H1 (cell line): ENCODE results near the gene CCDC18. TPM values are rescaled to one million over a fixed set of nuclear protein-coding genes. Genes with fewer than 3 reads are reported as not detected.

ENCODE experiments used
- CTCF ChIA-PET: fragments of 300-600 bp; sonication (Branson Sonifier 250); formaldehyde crosslinking; loops from one replicate; lab custom pipeline; 2021; ENCODE audit not compliant: partially characterized antibody; lab: Charles Lee
- POLR2A ChIA-PET: fragments of 300-600 bp; sonication (Branson Sonifier 250); formaldehyde crosslinking; loops from one replicate; lab custom pipeline; 2021; ENCODE audit warnings: inconsistent platforms; ENCODE audit not compliant: partially characterized antibody; lab: Charles Lee
- DNase-seq, 2 experiments: peaks; one replicate each; pipeline versions ENCODE4 v3.0.0 to v3.0.0-alpha.2; 2010 to 2022; ENCODE audit warnings: low spot score in 2 of 2, low read depth in 1 of 2, mixed read lengths in 1 of 2
- FAIRE-seq: peaks from 2 replicates; lab custom pipeline; 2011; peaks lifted over from hg19 to GRCh38; lab: Jason Lieb, UNC
- H2AFZ ChIP-seq: 2 replicates; pipeline ENCODE4 v1.8.1; 2012; ENCODE audit warnings: low read length, inconsistent platforms
- H2AK5ac ChIP-seq: 2 replicates; pipeline ENCODE4 v1.6.1; 2013; ENCODE audit warnings: low read depth, low read length
- H2BK120ac ChIP-seq: replicated peaks from 2 replicates; pipeline ENCODE3; 2013; ENCODE audit warnings: low read depth, low read length, inconsistent platforms
- H2BK12ac ChIP-seq: 2 replicates; pipeline ENCODE4 v1.6.1; 2013; ENCODE audit warnings: low read depth, low read length
- H2BK15ac ChIP-seq: 2 replicates; pipeline ENCODE4 v1.6.1; 2013; ENCODE audit warnings: low read length
- H2BK20ac ChIP-seq: 2 replicates; pipeline ENCODE4 v1.6.1; 2013; ENCODE audit warnings: low read length
- H2BK5ac ChIP-seq: 2 replicates; pipeline ENCODE4 v1.6.1; 2013; ENCODE audit warnings: low read depth, low read length
- H3K14ac ChIP-seq: 2 replicates; pipeline ENCODE4 v1.6.1; 2013; ENCODE audit warnings: inconsistent platforms; ENCODE audit not compliant: insufficient read length
- H3K18ac ChIP-seq: 2 replicates; pipeline ENCODE4 v1.6.1; 2013; ENCODE audit warnings: low read length; ENCODE audit errors: extremely low read depth
- H3K23ac ChIP-seq: 2 replicates; pipeline ENCODE4 v1.6.1; 2013; ENCODE audit warnings: inconsistent platforms; ENCODE audit not compliant: insufficient read length
- H3K23me2 ChIP-seq: 2 replicates; pipeline ENCODE4 v1.6.1; 2013; ENCODE audit warnings: low read depth, low read length
- H3K27ac ChIP-seq: 2 replicates; pipeline ENCODE4 v1.6.1; 2011; ENCODE audit warnings: low read depth, low read length, inconsistent platforms
- H3K27me3 ChIP-seq, 4 experiments: replicated peaks in 1 of 4; 1 replicate in 1 of 4; 2 replicates in 3 of 4; pipeline versions ENCODE4 v1.6.1 to v1.8.1; 2011 to 2013; ENCODE audit warnings: low read length in 3 of 4, mild to moderate bottlenecking in 3 of 4, inconsistent platforms in 2 of 4, mixed read lengths in 2 of 4, moderate library complexity in 1 of 4; ENCODE audit not compliant: control insufficient read depth in 3 of 4, insufficient read depth in 3 of 4; ENCODE audit errors: extremely low read depth in 1 of 4
- H3K36me3 ChIP-seq, 4 experiments: 2 replicates each; pipeline versions ENCODE4 v1.6.1 to v1.8.1; 2011 to 2013; ENCODE audit warnings: mild to moderate bottlenecking in 4 of 4, low read length in 3 of 4, moderate library complexity in 2 of 4, control low read depth in 1 of 4, inconsistent platforms in 1 of 4; ENCODE audit not compliant: insufficient read depth in 4 of 4, control insufficient read depth in 2 of 4
- H3K4ac ChIP-seq: replicated peaks from 2 replicates; pipeline ENCODE3; 2013; ENCODE audit warnings: low read length, low read depth, mixed read lengths, inconsistent platforms; ENCODE audit not compliant: insufficient read length
- H3K4me1 ChIP-seq, 4 experiments: replicated peaks in 1 of 4; 1 replicate in 1 of 4; 2 replicates in 3 of 4; pipeline versions ENCODE4 v1.6.1 to v1.8.1; 2011 to 2013; ENCODE audit warnings: low read length in 3 of 4, inconsistent platforms in 2 of 4, mixed read lengths in 1 of 4; ENCODE audit not compliant: insufficient read depth in 4 of 4, control insufficient read depth in 3 of 4
- H3K4me2 ChIP-seq, 2 experiments: 2 replicates each; pipeline versions ENCODE4 v1.6.1 to v1.8.1; 2011 to 2013; ENCODE audit warnings: low read depth in 2 of 2, low read length in 2 of 2, control low read depth in 1 of 2, inconsistent platforms in 1 of 2, mild to moderate bottlenecking in 1 of 2; ENCODE audit not compliant: insufficient read depth in 1 of 2
- H3K4me3 ChIP-seq, 4 experiments: fragments of 200-600, 300-600 bp in 1 of 4; sonication (generic), shearing (Covaris generic), sonication (Bioruptor Twin) in 1 of 4; 2 replicates each; pipeline versions ENCODE4 v1.5.1 to v1.8.1; 2011 to 2016; ENCODE audit warnings: low read length in 4 of 4, low read depth in 3 of 4, control low read depth in 2 of 4, inconsistent platforms in 2 of 4, mild to moderate bottlenecking in 2 of 4, mixed read lengths in 1 of 4, moderate library complexity in 1 of 4; ENCODE audit not compliant: insufficient read depth in 2 of 4; ENCODE audit errors: extremely low read depth in 1 of 4
- H3K56ac ChIP-seq: replicated peaks from 2 replicates; pipeline ENCODE3; 2013; ENCODE audit warnings: low read depth, mild to moderate bottlenecking, mixed read lengths, low read length, inconsistent platforms; ENCODE audit not compliant: insufficient read length
- H3K79me1 ChIP-seq: 2 replicates; pipeline ENCODE4 v1.6.1; 2013; ENCODE audit warnings: low read depth, low read length, control low read depth
- H3K79me2 ChIP-seq, 2 experiments: 2 replicates each; pipeline versions ENCODE4 v1.6.1 to v1.8.1; 2012 to 2013; ENCODE audit warnings: low read length in 2 of 2, mild to moderate bottlenecking in 2 of 2, inconsistent platforms in 1 of 2; ENCODE audit not compliant: insufficient read depth in 2 of 2, control insufficient read depth in 1 of 2
- H3K9ac ChIP-seq, 4 experiments: replicated peaks in 1 of 4; 1 replicate in 1 of 4; 2 replicates in 3 of 4; pipeline versions ENCODE4 v1.6.1 to v1.8.1; 2011 to 2013; ENCODE audit warnings: low read depth in 3 of 4, low read length in 3 of 4, control low read depth in 2 of 4, mild to moderate bottlenecking in 2 of 4, moderate library complexity in 2 of 4, inconsistent platforms in 1 of 4; ENCODE audit errors: extremely low read depth in 1 of 4
- H3K9me3 ChIP-seq, 2 experiments: 2 replicates each; pipeline versions ENCODE4 v1.6.1 to v1.8.1; 2012 to 2013; ENCODE audit warnings: mild to moderate bottlenecking in 2 of 2, moderate library complexity in 2 of 2, control low read depth in 1 of 2, inconsistent platforms in 1 of 2, low read depth in 1 of 2, low read length in 1 of 2, mixed read lengths in 1 of 2; ENCODE audit not compliant: insufficient read depth in 2 of 2
- H4K20me1 ChIP-seq, 2 experiments: replicated peaks in 1 of 2; 2 replicates each; pipeline versions ENCODE3 to v1.8.1; 2011 to 2013; ENCODE audit warnings: inconsistent platforms in 2 of 2, low read length in 2 of 2, mild to moderate bottlenecking in 1 of 2; ENCODE audit not compliant: insufficient read depth in 2 of 2, control insufficient read depth in 1 of 2
- H4K5ac ChIP-seq: 2 replicates; pipeline ENCODE4 v1.6.1; 2013; ENCODE audit warnings: low read length, low read depth, mixed read lengths, inconsistent platforms; ENCODE audit not compliant: insufficient read length
- H4K8ac ChIP-seq: 2 replicates; pipeline ENCODE4 v1.8.0; 2013; ENCODE audit warnings: mild to moderate bottlenecking, moderate library complexity, low read length, inconsistent platforms; ENCODE audit not compliant: insufficient read depth; ENCODE audit errors: extremely low read depth
- H4K91ac ChIP-seq: replicated peaks from 2 replicates; pipeline ENCODE3; 2013; ENCODE audit warnings: low read length, mixed read lengths, inconsistent platforms; ENCODE audit not compliant: insufficient read length
- CREB1 ChIP-seq: IDR thresholded peaks from 2 replicates; pipeline ENCODE4 v1.6.1; 2012; ENCODE audit warnings: inconsistent platforms
- E2F6 ChIP-seq: IDR thresholded peaks from 2 replicates; pipeline ENCODE4 v1.6.1; 2012; ENCODE audit warnings: inconsistent platforms
- FOSL1 ChIP-seq: IDR thresholded peaks from 2 replicates; pipeline ENCODE4 v1.6.1; 2011; ENCODE audit warnings: mild to moderate bottlenecking, low read depth, low read length, moderate library complexity; ENCODE audit not compliant: insufficient read depth
- KDM4A ChIP-seq: IDR thresholded peaks from one replicate; pipeline ENCODE4 v1.7.1; 2012; ENCODE audit warnings: low read depth, mild to moderate bottlenecking, moderate library complexity, low read length, inconsistent platforms; ENCODE audit not compliant: severe bottlenecking
- NANOG ChIP-seq: IDR thresholded peaks from 2 replicates; pipeline ENCODE4 v1.6.1; 2011; ENCODE audit warnings: low read length, low read depth, mild to moderate bottlenecking, inconsistent platforms; ENCODE audit not compliant: insufficient read depth, poor library complexity, severe bottlenecking
- RAD21 ChIP-seq, 2 experiments: IDR thresholded peaks in 1 of 2; conservative IDR thresholded peaks in 1 of 2; 2 replicates each; pipeline ENCODE4 v1.6.1; 2011; ENCODE audit warnings: low read depth in 2 of 2, low read length in 2 of 2, improper control_type of control experiment in 1 of 2, inconsistent platforms in 1 of 2, mild to moderate bottlenecking in 1 of 2, moderate library complexity in 1 of 2
- SP2 ChIP-seq: IDR thresholded peaks from 2 replicates; pipeline ENCODE4 v1.6.1; 2012; ENCODE audit warnings: mild to moderate bottlenecking, low read length, inconsistent platforms
- SP4 ChIP-seq: IDR thresholded peaks from 2 replicates; pipeline ENCODE4 v1.6.1; 2012; ENCODE audit warnings: low read length, inconsistent platforms
- SUZ12 ChIP-seq: fragments of 200-600 bp; sonication (generic); IDR thresholded peaks from 2 replicates; pipeline ENCODE4 v1.6.1; 2012; ENCODE audit warnings: mild to moderate bottlenecking, inconsistent platforms, low read length, moderate library complexity, mixed read lengths
- TAF7 ChIP-seq: optimal IDR thresholded peaks from 2 replicates; pipeline ENCODE3; 2011; ENCODE audit warnings: low read depth, mild to moderate bottlenecking, inconsistent platforms, low read length, moderate library complexity, borderline replicate concordance
- USF2 ChIP-seq: IDR thresholded peaks from 2 replicates; pipeline ENCODE4 v1.6.1; 2011; ENCODE audit warnings: low read length, improper control_type of control experiment
- WGBS, 2 experiments: shearing (Covaris generic) in 1 of 2; methylation state at CpG; one replicate each; pipeline versions ENCODE4 v1.1.6 to v1.1.7; 2013 to 2015; ENCODE audit warnings: low lambda C conversion rate in 2 of 2, mixed read lengths in 2 of 2, inconsistent platforms in 1 of 2, low coverage in 1 of 2, missing lambda C conversion rate in 1 of 2; ENCODE audit not compliant: insufficient replicate concordance in 2 of 2, insufficient coverage in 1 of 2, insufficient read length in 1 of 2; ENCODE audit errors: extremely low coverage in 1 of 2, missing lambda C conversion rate in 1 of 2; 5-methylcytosine and 5-hydroxymethylcytosine counted together
- polyA plus RNA-seq, 7 experiments: library from polyadenylated mRNA; depleted of rRNA in 3 of 7; stranded (reverse) in 5 of 7; unstranded in 2 of 7; fragments of >200 nt in 5 of 7; fragments of 200-250 nt in 2 of 7; gene quantifications; 1 replicate in 5 of 7; 2 replicates in 1 of 7; 4 replicates in 1 of 7; pipeline versions ENCODE4 v1.2.1 to v1.2.3, GENCODE V29; 2011 to 2013; ENCODE audit warnings: missing spikeins in 2 of 7, mixed read lengths in 2 of 7
- total RNA-seq: library from RNA; stranded (reverse); fragmentation: NEBNext Ultra II Directional; extraction: Animal tissue kit (Norgen Biotek cat#: 25700); gene quantifications from 2 replicates; pipeline ENCODE4 v1.2.1, GENCODE V29; 2021

CCDC18 gene
- total and polyA plus RNA-seq, 2 of the 8 experiments (the other 6 are each of a cell fraction or from before 2014, with no cell fraction given), result 3.0 to 21.2 TPM

GRCh38 chr1:93296555-93297154, 116.1 kb downstream of the CCDC18 start:
- 66% methylated on average over 3 of the region's 3 CpGs; no CpG with 5 or more reads in 1 of the 2 experiments for WGBS, 2 experiments
- no peak for FAIRE-seq
- CTCF ChIA-PET, result interaction anchor here (1.3 kb wide), 1 partner anchor 8 kb away, joined by 4 read pairs; no protein-coding TSS in a partner anchor
- TF ChIP-seq USF2 (no peak), RAD21 (IDR thresholded peaks at IDR 0.05 in 1 of 2, conservative IDR thresholded peaks at IDR 0.05 in 1 of 2; ENCODE audit: low read depth in 2 of 2, low read length in 2 of 2) (no peak), SP4 (no peak), CREB1 (no peak), SUZ12 (no peak), TAF7 (no peak), KDM4A (no peak), FOSL1 (no peak), NANOG (peak; percentile 66), SP2 (no peak), E2F6 (no peak)

More at GRCh38 chr1:93296555-93297154, 116.1 kb downstream of the CCDC18 start:
- Histone ChIP-seq H3K9me3 (no peaks in the 10 kb centered on the region), H3K79me2 (no peaks in the 10 kb centered on the region), H2BK15ac (no peak overlapping the region), H3K4me2 (peak overlapping the region; percentile 5 to 44; a peak in 3 of 4 replicates), H3K4ac (no peak overlapping the region), H2AFZ (peak overlapping the region; percentile 37; the same call in 1 of the 2 replicates), H2BK120ac (no peak overlapping the region), H3K36me3 (no peaks in the 10 kb centered on the region), H3K4me1 (peaks cover 4 to 8% (median 4%) of the 10 kb centered on the region in 4 experiments; a peak in 6 of 7 replicates), H3K27ac (no peak overlapping the region), H3K18ac (no peak overlapping the region; the same call in 1 of the 2 replicates), H3K4me3 (no peak overlapping the region; a peak in 1 of 8 replicates), H4K20me1 (no peaks in the 10 kb centered on the region), H3K14ac (no peak overlapping the region), H2BK5ac (0 out of 2 replicates have a peak overlapping the region, but pooled peaks have one; percentile 46), H3K23ac (no peak overlapping the region), H2BK12ac (no peak overlapping the region), H4K8ac (no peak overlapping the region), H4K91ac (peak overlapping the region; percentile 45), H3K27me3 (no peaks in the 10 kb centered on the region), H3K23me2 (no peaks in the 10 kb centered on the region), H3K79me1 (no peaks in the 10 kb centered on the region), H3K56ac (no peak overlapping the region), H4K5ac (peak overlapping the region; percentile 17), H2AK5ac (no peak overlapping the region), H3K9ac (no peak overlapping the region), H2BK20ac (no peak overlapping the region)
- POLR2A ChIA-PET, result no interaction called here
- no peak for DNase-seq
